ENCODE results near the gene GARS1. TPM values are rescaled to one million over a fixed set of nuclear protein-coding genes. Genes with fewer than 3 reads are reported as not detected.

The GARS1 gene
- total RNA-seq, 2 donors from 2014 or later: 35.5 to 72.6 TPM

DNA sequence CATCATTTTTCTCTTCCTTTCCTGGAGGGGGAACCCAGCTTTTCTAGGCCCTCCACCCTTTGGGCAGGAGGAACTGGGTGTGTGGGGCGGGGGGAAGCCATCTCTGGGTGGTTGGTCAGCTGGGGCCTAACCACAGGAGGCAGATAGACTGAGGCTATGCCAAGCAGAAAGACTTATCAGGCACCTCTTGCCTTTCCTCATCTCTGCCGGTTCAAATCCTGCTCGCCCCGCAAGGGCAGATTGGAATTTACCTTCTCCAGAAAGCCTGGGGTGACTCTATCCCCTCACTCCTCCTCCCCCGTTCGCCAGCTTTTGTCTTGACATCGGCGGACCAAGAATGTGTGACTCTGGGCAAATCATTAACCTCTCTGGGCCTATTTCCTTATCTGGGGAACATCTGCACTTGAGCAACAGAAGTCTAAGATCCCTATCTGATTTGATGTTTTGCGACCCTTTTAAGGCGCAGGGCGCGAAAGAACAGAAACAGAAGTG, 584 bp upstream of the GARS1 start:
- DNase-seq (ENCODE audit: low spot score): no peak
- peak overlapping the region; percentile 94 to 96 for H3K27ac ChIP-seq
- H3K27me3 ChIP-seq: no peaks in the 10 kb centered on the region
- peaks cover 0 to 26% of the 10 kb centered on the region in 2 donors for H3K4me1 ChIP-seq
- peak overlapping the region; percentile 85 to 90 for H3K4me3 ChIP-seq
- peaks cover 6% of the 10 kb centered on the region for H3K36me3 ChIP-seq
- TF ChIP-seq, protein P1, sequence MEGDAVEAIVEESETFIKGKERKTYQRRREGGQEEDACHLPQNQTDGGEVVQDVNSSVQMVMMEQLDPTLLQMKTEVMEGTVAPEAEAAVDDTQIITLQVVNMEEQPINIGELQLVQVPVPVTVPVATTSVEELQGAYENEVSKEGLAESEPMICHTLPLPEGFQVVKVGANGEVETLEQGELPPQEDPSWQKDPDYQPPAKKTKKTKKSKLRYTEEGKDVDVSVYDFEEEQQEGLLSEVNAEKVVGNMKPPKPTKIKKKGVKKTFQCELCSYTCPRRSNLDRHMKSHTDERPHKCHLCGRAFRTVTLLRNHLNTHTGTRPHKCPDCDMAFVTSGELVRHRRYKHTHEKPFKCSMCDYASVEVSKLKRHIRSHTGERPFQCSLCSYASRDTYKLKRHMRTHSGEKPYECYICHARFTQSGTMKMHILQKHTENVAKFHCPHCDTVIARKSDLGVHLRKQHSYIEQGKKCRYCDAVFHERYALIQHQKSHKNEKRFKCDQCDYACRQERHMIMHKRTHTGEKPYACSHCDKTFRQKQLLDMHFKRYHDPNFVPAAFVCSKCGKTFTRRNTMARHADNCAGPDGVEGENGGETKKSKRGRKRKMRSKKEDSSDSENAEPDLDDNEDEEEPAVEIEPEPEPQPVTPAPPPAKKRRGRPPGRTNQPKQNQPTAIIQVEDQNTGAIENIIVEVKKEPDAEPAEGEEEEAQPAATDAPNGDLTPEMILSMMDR (IDR thresholded peaks at IDR 0.05): no peak
- no peaks in the 10 kb centered on the region for H3K9me3 ChIP-seq

DNA sequence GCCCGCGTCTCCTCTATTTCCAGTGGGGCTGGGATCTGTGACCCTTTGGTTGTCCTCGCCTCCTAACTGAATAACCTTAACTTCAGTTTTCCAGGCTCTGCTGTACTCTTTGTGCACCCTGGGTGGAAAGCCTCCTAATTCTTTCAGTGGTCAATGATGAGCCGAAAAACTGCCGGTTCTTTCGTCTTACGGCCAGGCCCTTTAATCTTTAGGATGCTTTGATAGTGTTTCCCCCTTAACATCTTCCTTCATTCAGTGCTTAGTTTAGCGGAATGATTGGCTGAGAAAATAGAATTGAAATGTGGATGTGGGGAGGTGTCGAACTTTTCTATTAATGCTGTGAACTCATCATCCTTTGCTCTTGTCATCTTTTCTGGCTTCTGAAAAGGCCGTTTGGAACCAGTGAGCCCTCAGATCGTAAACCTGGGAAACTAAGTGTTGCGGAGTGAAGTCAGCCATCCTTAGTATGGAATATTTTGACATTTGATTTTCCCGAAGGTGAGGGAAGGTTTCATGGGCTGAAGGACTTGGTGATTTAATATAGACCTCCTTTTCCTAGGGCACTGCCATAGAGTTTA, 847 bp downstream of the GARS1 start:
- Histone ChIP-seq H3K36me3 (peaks cover 20% of the 10 kb centered on the region), H3K4me3 (peak overlapping the region; percentile 85 to 90), H3K4me1 (peaks cover 0 to 26% of the 10 kb centered on the region in 2 donors), H3K9me3 (no peaks in the 10 kb centered on the region), H3K27me3 (no peaks in the 10 kb centered on the region), H3K27ac (peak overlapping the region; percentile 94 to 96)
- no peak for DNase-seq (ENCODE audit: low spot score)
- TF ChIP-seq, protein P1 (IDR thresholded peaks at IDR 0.05): no peak

DNA sequence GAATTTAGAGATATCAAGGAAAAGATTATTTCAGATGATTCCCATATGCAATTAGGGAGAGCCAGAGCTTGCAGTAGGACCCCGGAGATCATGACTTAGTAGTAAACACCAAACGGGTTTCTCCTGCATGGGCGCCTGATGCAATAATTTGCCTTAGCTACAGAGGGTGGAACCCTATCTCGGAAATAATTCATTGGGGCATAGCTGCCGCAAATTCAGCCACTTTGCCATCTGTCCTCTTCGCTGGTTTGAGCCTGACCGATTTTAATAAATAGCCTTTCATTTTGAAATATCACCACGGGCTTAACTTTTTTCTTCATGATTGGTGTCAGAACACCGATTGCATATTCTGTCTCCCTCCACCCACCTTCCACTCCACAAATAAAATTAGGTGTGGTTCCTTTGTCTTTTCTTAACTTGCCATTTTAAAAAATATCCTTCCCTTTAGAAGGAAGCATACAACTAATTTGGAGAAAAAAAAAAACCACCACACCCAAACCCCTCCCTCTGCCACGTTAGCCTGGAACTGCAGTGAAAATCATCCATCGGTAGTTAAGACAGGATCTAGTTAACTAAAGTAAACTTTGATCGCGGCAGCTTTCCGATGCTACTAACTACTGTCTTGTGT, 1.4 kb downstream of the GARS1 start:
- H3K27ac ChIP-seq: peak overlapping the region; percentile 94 to 96
- DNase-seq (ENCODE audit: low spot score): no peak
- H3K36me3 ChIP-seq: peaks cover 22% of the 10 kb centered on the region
- H3K4me3 ChIP-seq: peak overlapping the region; percentile 85 to 90
- H3K4me1 ChIP-seq: peaks cover 0 to 26% of the 10 kb centered on the region in 2 donors
- TF ChIP-seq, protein P1 (IDR thresholded peaks at IDR 0.05): no peak
- no peaks in the 10 kb centered on the region for H3K9me3 ChIP-seq
- no peaks in the 10 kb centered on the region for H3K27me3 ChIP-seq

DNA sequence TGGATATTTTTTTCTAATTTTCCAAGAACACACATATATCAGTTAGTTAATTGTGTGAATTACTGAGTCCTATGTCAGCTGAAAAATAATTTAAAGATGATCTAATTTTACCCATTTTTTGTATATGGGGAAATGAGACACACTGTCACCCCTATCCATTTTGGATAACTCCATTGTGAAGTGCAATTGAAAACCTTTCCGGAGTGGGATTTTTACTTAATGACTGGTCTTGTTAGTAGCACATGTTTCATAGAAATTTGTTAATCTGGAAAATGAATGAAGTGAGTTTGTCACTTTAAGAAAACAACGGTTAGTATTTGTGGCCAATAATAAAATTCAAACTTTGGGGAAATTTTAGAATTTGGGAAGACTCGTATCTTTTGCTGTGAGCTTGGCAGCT, 2.0 kb downstream of the GARS1 start:
- H3K36me3 ChIP-seq: peaks cover 22% of the 10 kb centered on the region
- no peak overlapping the region for H3K27ac ChIP-seq
- H3K27me3 ChIP-seq: no peaks in the 10 kb centered on the region
- peaks cover 0 to 26% of the 10 kb centered on the region in 2 donors for H3K4me1 ChIP-seq
- TF ChIP-seq, protein P1 (IDR thresholded peaks at IDR 0.05): no peak
- no peak for DNase-seq (ENCODE audit: low spot score)
- no peak overlapping the region for H3K4me3 ChIP-seq
- no peaks in the 10 kb centered on the region for H3K9me3 ChIP-seq

DNA sequence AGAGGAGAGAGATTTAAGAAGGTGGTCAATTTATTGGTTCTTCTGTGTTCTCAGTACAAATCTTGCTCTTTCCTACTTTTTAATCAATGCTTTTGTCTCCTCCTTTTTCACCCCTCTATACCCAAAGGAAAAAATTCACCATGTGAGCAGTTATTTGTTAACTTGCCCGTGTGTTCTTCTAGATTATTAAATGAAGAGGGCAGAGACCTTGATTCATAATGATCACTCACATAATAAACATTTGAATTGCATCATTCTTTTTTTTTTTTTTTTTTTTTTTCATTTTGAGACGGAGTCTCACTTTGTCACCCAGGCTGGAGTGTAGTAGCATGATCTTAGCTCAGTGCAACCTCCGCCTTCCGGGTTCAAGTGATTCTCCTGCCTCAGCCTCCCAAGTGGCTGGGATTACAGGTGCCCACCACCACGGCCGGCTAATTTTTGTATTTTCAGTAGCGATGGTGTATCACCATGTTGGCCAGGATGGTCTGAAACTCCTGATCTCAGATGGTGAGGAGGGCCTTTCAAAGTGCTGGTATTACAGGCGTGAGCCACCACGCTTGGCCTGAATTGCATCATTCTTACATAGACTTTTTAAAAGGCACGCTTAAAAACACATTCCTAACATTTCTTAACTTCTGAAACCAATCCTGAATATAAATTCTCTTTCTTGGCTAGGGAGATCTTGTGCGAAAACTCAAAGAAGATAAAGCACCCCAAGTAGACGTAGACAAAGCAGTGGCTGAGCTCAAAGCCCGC, 3.6 kb downstream of the GARS1 start:
- TF ChIP-seq, protein P1 (IDR thresholded peaks at IDR 0.05): no peak
- Histone ChIP-seq H3K36me3 (peaks cover 34% of the 10 kb centered on the region), H3K4me1 (peaks cover 0 to 21% of the 10 kb centered on the region in 2 donors), H3K9me3 (no peaks in the 10 kb centered on the region), H3K27ac (no peak overlapping the region), H3K27me3 (no peaks in the 10 kb centered on the region), H3K4me3 (no peak overlapping the region)
- DNase-seq (ENCODE audit: low spot score): no peak

Data from right atrium auricular region (tissue), 2 donors.